ENCODE data around the gene CARD19. TPM values are rescaled to one million over a fixed set of nuclear protein-coding genes. Genes with fewer than 3 reads are reported as not detected.

Gene CARD19
- total RNA-seq, 4 donors from 2014 or later, result 37.0 to 61.8 (median 49.1) TPM

- Histone ChIP-seq H3K27me3 (no peaks in the 10 kb centered on the region), H3K4me1 (peaks cover 0 to 5% of the 10 kb centered on the region in 2 donors), H3K36me3 (peaks cover 3 to 6% of the 10 kb centered on the region in 2 donors), H3K4me3 (replicated peaks in 1 of 3) (no peak overlapping the region), H3K9me3 (no peaks in the 10 kb centered on the region), H3K27ac (no peak overlapping the region)
- intact Hi-C loops (cut with DNase I), result no loop called here
- no peak for DNase-seq
- 92 to 98% methylated on average over 1 of the region's 1 CpG for WGBS, 2 donors
- no peak for TF ChIP-seq CTCF (IDR thresholded peaks at IDR 0.05)
- no peak for TF ChIP-seq POLR2A (IDR thresholded peaks at IDR 0.05)
Observed at GRCh38 chr9:93105620-93106019, 9.6 kb downstream of the CARD19 start.

GRCh38 chr9:93107151-93107824 is 11.3 kb downstream of the CARD19 start:
- peak in 1 of 2 donors; percentile 0 for DNase-seq
- H3K4me3 ChIP-seq (replicated peaks in 1 of 3), result no peak overlapping the region
- TF ChIP-seq CTCF (IDR thresholded peaks at IDR 0.05), result no peak
- 81 to 90% methylated on average over 13 to 14 of the region's 14 CpGs for whole genome bisulfite sequencing, 2 donors
- H3K4me1 ChIP-seq, result peaks cover 0 to 5% of the 10 kb centered on the region in 2 donors
- H3K9me3 ChIP-seq, result no peaks in the 10 kb centered on the region
- H3K27me3 ChIP-seq, result no peaks in the 10 kb centered on the region
- no peak overlapping the region for H3K27ac ChIP-seq
- peaks cover 5 to 6% of the 10 kb centered on the region in 2 donors for H3K36me3 ChIP-seq
- intact Hi-C loops (cut with DNase I), result no loop called here

GRCh38 chr9:93107825-93108161 is 11.8 kb downstream of the CARD19 start:
- WGBS, 2 donors, result 89 to 90% methylated on average over 6 of the region's 6 CpGs
- Histone ChIP-seq H3K4me3 (replicated peaks in 1 of 3) (no peak overlapping the region), H3K27ac (no peak overlapping the region), H3K4me1 (peaks cover 0 to 5% of the 10 kb centered on the region in 2 donors), H3K9me3 (no peaks in the 10 kb centered on the region), H3K27me3 (no peaks in the 10 kb centered on the region), H3K36me3 (peaks cover 5 to 6% of the 10 kb centered on the region in 2 donors)
- intact Hi-C loops (cut with DNase I), result no loop called here
- DNase-seq, result no peak
- TF ChIP-seq CTCF (IDR thresholded peaks at IDR 0.05), result no peak
- no peak for TF ChIP-seq POLR2A (IDR thresholded peaks at IDR 0.05)

GRCh38 chr9:93108291-93109041 is 12.4 kb downstream of the CARD19 start:
- WGBS, 2 donors, result 71 to 79% methylated on average over 5 to 7 of the region's 15 CpGs
- peaks cover 5 to 6% of the 10 kb centered on the region in 2 donors for H3K36me3 ChIP-seq
- intact Hi-C loops (cut with DNase I), result no loop called here

More at GRCh38 chr9:93108291-93109041, 12.4 kb downstream of the CARD19 start:
- H3K27ac ChIP-seq, result no peak overlapping the region
- no peak for TF ChIP-seq POLR2A (IDR thresholded peaks at IDR 0.05)
- no peak for TF ChIP-seq CTCF (IDR thresholded peaks at IDR 0.05)
- H3K27me3 ChIP-seq, result no peaks in the 10 kb centered on the region
- peaks cover 0 to 5% of the 10 kb centered on the region in 2 donors for H3K4me1 ChIP-seq
- H3K4me3 ChIP-seq (replicated peaks in 1 of 3), result no peak overlapping the region
- DNase-seq, result no peak
- H3K9me3 ChIP-seq, result no peaks in the 10 kb centered on the region
